ENCODE data around the gene PTPN6. TPM values are rescaled to one million over a fixed set of nuclear protein-coding genes. Genes with fewer than 3 reads are reported as not detected.

PTPN6 gene
- total RNA-seq, 1 donor from 2014 or later: 154 TPM

DNA sequence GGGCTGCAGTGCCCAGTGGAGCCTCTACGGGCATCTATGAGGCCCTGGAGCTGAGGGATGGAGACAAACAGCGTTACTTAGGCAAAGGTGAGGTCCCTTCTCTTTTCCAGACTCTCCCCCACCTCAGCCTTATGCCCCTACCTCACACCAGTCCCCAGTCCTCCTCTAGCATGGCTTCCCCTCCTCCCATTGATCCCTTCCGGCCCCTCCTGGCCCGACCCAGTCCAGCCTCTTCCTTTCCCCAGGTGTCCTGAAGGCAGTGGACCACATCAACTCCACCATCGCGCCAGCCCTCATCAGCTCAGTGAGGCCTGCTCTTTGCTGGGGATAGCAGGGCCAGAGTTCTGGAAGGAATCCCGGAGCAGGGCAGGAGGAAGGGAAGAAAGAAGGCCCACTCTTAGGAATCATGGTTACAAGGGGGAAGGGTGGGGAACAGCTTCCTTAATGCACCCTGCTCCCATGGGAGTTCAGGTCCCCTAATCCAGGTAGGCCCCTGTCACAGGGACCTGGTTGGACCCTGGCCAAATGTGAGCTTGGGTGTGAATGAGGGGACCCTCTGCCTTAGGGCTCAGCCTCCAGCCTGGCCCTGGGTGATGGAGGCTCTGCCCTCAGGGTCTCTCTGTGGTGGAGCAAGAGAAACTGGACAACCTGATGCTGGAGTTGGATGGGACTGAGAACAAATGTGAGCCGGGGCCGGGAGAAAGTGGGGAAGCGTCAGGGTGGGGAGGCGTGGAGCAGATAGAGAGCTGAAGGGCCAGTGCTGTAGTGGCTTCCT is 34.5 kb upstream of the PTPN6 start:
- H3K36me3 ChIP-seq: no peaks in the 10 kb centered on the region
- no peak overlapping the region for H3K4me3 ChIP-seq
- intact Hi-C loops (cut with DNase I): no loop called here
- no peaks in the 10 kb centered on the region for H3K27me3 ChIP-seq
- no peaks in the 10 kb centered on the region for H3K9me3 ChIP-seq
- ATAC-seq (no peak), DNase-seq (no peak)
- TF ChIP-seq, protein P1, sequence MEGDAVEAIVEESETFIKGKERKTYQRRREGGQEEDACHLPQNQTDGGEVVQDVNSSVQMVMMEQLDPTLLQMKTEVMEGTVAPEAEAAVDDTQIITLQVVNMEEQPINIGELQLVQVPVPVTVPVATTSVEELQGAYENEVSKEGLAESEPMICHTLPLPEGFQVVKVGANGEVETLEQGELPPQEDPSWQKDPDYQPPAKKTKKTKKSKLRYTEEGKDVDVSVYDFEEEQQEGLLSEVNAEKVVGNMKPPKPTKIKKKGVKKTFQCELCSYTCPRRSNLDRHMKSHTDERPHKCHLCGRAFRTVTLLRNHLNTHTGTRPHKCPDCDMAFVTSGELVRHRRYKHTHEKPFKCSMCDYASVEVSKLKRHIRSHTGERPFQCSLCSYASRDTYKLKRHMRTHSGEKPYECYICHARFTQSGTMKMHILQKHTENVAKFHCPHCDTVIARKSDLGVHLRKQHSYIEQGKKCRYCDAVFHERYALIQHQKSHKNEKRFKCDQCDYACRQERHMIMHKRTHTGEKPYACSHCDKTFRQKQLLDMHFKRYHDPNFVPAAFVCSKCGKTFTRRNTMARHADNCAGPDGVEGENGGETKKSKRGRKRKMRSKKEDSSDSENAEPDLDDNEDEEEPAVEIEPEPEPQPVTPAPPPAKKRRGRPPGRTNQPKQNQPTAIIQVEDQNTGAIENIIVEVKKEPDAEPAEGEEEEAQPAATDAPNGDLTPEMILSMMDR (IDR thresholded peaks at IDR 0.05): no peak
- H3K4me1 ChIP-seq: peaks cover 6% of the 10 kb centered on the region
- H3K27ac ChIP-seq: no peak overlapping the region

DNA sequence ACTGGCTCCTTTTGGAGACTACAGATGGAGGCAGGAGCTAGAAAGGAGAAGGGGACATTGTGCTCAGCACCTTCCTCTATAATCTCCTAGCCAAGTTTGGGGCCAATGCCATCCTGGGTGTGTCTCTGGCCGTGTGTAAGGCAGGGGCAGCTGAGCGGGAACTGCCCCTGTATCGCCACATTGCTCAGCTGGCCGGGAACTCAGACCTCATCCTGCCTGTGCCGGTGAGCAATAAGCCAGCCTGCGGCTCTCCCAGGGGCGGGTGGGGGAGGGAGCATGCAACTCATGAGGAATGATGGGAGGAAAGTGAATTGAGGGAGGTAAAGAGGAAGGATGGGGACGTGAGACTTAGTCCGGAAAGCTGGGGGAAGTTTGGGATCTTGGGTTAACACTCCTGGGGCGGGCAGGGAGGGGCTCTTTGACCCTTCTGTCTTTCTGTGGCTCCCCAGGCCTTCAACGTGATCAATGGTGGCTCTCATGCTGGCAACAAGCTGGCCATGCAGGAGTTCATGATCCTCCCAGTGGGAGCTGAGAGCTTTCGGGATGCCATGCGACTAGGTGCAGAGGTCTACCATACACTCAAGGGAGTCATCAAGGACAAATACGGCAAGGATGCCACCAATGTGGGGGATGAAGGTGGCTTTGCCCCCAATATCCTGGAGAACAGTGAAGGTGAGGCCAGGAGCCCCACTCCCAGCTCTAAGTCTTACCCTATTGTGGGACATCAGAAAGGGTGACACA is 33.5 kb upstream of the PTPN6 start:
- TF ChIP-seq, protein P1 (IDR thresholded peaks at IDR 0.05): no peak
- peaks cover 6% of the 10 kb centered on the region for H3K4me1 ChIP-seq
- intact Hi-C loops (cut with DNase I): no loop called here
- no peak overlapping the region for H3K4me3 ChIP-seq
- no peaks in the 10 kb centered on the region for H3K36me3 ChIP-seq
- H3K27ac ChIP-seq: no peak overlapping the region
- ATAC-seq (no peak), DNase-seq (no peak)
- H3K27me3 ChIP-seq: no peaks in the 10 kb centered on the region
- H3K9me3 ChIP-seq: no peaks in the 10 kb centered on the region

DNA sequence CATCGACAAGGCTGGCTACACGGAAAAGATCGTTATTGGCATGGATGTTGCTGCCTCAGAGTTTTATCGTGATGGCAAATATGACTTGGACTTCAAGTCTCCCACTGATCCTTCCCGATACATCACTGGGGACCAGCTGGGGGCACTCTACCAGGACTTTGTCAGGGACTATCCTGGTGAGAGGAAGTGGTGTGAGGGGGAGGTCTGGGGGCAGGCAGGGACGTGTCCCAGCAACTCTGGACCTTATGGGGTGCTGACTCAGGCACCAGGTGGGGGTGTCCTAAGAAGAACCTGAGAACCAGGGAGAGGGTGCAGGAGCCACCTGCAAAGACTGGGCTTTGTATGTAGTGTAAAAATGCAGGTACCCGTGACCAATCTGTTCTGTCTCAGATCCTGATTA is 31.6 kb upstream of the PTPN6 start:
- Histone ChIP-seq H3K4me1 (peaks cover 3% of the 10 kb centered on the region), H3K27ac (no peak overlapping the region), H3K27me3 (no peaks in the 10 kb centered on the region), H3K9me3 (no peaks in the 10 kb centered on the region), H3K36me3 (no peaks in the 10 kb centered on the region), H3K4me3 (no peak overlapping the region)
- DNase-seq (peak; percentile 31), ATAC-seq (no peak)
- TF ChIP-seq, protein P1 (IDR thresholded peaks at IDR 0.05): no peak
- intact Hi-C loops (cut with DNase I): no loop called here

DNA sequence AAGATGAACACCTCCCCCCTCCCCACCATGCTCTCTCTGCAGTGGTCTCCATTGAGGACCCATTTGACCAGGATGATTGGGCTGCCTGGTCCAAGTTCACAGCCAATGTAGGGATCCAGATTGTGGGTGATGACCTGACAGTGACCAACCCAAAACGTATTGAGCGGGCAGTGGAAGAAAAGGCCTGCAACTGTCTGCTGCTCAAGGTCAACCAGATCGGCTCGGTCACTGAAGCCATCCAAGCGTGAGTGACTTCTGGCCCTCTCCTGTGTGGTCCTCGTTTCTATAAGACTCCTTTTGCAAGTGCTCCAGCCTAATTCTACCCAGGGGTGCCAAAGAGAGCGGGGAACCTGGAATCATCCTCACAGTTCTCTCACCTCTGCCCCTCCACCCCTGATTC is 29.6 kb upstream of the PTPN6 start:
- no peak overlapping the region for H3K27ac ChIP-seq
- H3K27me3 ChIP-seq: no peaks in the 10 kb centered on the region
- TF ChIP-seq, protein P1 (IDR thresholded peaks at IDR 0.05): no peak
- intact Hi-C loops (cut with DNase I): no loop called here
- no peak for DNase-seq
- H3K9me3 ChIP-seq: no peaks in the 10 kb centered on the region
- no peak for ATAC-seq
- H3K4me3 ChIP-seq: no peak overlapping the region
- no peaks in the 10 kb centered on the region for H3K36me3 ChIP-seq
- H3K4me1 ChIP-seq: peaks cover 20% of the 10 kb centered on the region

DNA sequence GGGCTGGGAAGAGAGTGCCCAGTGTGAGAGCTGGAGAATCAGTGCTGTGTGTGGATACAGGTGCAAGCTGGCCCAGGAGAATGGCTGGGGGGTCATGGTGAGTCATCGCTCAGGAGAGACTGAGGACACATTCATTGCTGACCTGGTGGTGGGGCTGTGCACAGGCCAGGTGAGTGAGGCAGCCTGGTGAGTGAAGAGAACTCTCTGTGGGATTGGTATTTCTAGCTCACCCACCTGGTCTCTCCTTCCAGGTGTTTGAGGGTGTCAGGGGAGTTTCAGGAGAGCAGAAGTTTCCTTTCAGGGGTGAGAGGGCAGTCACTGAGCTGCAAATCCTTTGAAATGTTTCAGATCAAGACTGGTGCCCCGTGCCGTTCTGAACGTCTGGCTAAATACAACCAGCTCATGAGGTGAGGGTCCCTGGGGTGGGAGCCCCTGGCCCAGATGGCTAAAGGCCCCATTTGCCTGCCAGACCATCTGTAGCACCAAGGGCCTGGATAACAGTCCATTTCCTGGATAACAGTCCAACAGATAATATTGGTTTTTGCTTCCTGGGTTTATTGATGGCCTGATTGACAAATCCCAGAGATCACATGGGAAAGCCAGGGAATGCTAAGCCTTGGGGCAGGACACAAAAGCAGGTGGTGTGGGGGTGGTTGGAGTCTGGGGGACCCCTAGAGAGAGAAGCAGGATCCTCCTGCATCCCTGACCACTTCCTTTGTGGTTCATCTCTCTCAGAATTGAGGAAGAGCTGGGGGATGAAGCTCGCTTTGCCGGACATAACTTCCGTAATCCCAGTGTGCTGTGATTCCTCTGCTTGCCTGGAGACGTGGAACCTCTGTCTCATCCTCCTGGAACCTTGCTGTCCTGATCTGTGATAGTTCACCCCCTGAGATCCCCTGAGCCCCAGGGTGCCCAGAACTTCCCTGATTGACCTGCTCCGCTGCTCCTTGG is 28.9 kb upstream of the PTPN6 start:
- ATAC-seq (no peak), DNase-seq (no peak)
- peaks cover 27% of the 10 kb centered on the region for H3K4me1 ChIP-seq
- peak overlapping the region; percentile 10 for H3K4me3 ChIP-seq
- no peaks in the 10 kb centered on the region for H3K9me3 ChIP-seq
- peak overlapping the region; percentile 17 for H3K27ac ChIP-seq
- no peaks in the 10 kb centered on the region for H3K36me3 ChIP-seq
- TF ChIP-seq, protein P1 (IDR thresholded peaks at IDR 0.05): no peak
- no peaks in the 10 kb centered on the region for H3K27me3 ChIP-seq
- intact Hi-C loops (cut with DNase I): no loop called here
